Measurements from ENCODE around the gene SLC25A44. TPM values are rescaled to one million over a fixed set of nuclear protein-coding genes. Genes with fewer than 3 reads are reported as not detected.

The SLC25A44 gene
- total RNA-seq, 1 experiment from 2014 or later = 32.5 TPM

- BruUV-seq (replicated peaks) = no TSS peak
- no peaks in the 10 kb centered on the region for H3K9me3 Mint-ChIP-seq (ENCODE audit: low read depth, unreplicated experiment)
- intact Hi-C loops (cut with micrococcal nuclease; ENCODE audit: unreplicated experiment) = no loop called here
- CTCF ChIA-PET = interaction anchor here (0.5 to 1.3 kb wide), 4 partner anchors 9 to 264 kb away, joined by 3 to 5 read pairs (median 4); no protein-coding TSS in a partner anchor
- no peak overlapping the region for H3K4me3 Mint-ChIP-seq (ENCODE audit: low read depth, unreplicated experiment)
- no peaks in the 10 kb centered on the region for H3K4me1 Mint-ChIP-seq (ENCODE audit: low read depth, unreplicated experiment)
- H3K27me3 Mint-ChIP-seq (ENCODE audit: unreplicated experiment) = no peaks in the 10 kb centered on the region
- peaks cover 21% of the 10 kb centered on the region for H3K36me3 Mint-ChIP-seq (ENCODE audit: insufficient read depth, unreplicated experiment)
- H3K27ac Mint-ChIP-seq (ENCODE audit: unreplicated experiment) = no peak overlapping the region
- TF ChIP-seq CTCF (IDR thresholded peaks at IDR 0.05; ENCODE audit: unreplicated experiment) = no peak
- no peak for DNase-seq
These were observed 38.4 kb downstream of the SLC25A44 start for GRCh38 chr1:156232201-156232894.

DNA sequence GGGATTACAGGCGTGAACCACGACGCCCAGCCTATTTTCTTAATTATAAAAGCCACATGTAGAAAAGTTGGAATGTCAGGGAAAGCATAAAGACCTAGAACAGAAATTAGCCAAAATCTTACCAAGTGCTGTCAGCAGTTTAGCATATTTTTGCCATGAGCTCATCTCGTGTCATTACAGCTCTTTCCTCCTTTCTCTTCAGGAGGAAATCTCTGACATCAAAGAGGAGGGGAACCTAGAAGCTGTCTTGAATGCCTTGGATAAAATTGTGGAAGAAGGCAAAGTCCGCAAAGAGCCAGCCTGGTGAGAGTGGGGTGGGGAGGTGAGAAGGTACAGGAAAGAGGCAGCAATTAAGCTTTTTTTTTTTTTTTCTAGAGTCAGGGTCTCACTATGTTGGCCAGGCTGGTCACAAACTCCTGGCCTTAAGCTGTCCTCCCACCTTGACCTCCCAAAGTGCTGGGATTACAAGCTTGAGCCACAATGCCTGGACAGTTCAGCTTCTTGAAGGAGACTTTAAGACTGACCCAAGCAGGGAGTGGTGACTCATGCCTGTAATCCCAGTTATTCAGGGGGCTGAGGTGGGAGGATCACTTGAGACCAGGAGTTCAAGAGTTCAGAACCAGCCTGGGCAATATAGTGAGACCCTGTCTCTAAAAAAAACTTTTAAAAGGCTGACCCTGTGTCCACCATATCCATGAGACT is 39.7 kb downstream of the SLC25A44 start:
- H3K27me3 Mint-ChIP-seq (ENCODE audit: unreplicated experiment) = no peaks in the 10 kb centered on the region

DNA sequence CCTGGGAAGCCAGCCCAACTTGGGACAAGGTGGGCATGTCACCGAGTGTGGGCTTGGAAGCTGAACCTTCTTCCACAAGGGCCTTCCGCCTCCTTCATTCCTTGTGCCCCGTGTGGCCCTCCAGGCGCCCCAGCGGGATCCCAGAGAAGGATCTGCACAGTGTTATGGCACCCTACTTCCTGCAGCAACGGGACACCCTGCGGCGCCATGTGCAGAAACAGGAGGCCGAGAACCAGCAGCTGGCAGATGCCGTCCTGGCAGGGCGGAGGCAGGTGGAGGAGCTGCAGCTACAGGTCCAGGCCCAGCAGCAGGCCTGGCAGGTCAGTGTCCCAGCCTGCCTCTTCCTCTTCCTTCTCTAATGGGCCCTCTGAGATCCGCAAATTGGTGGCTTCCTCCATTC is 42.3 kb downstream of the SLC25A44 start:
- Mint-ChIP-seq H3K4me3 (ENCODE audit: low read depth, unreplicated experiment) (no peak overlapping the region), H3K9me3 (ENCODE audit: low read depth, unreplicated experiment) (no peaks in the 10 kb centered on the region), H3K27ac (ENCODE audit: unreplicated experiment) (no peak overlapping the region), H3K36me3 (ENCODE audit: insufficient read depth, unreplicated experiment) (peaks cover 22% of the 10 kb centered on the region), H3K27me3 (ENCODE audit: unreplicated experiment) (no peaks in the 10 kb centered on the region), H3K4me1 (ENCODE audit: low read depth, unreplicated experiment) (no peaks in the 10 kb centered on the region)
- TF ChIP-seq CTCF (IDR thresholded peaks at IDR 0.05; ENCODE audit: unreplicated experiment) = no peak
- CTCF ChIA-PET = no interaction called here
- no TSS peak for BruUV-seq (replicated peaks)
- DNase-seq = no peak
- intact Hi-C loops (cut with micrococcal nuclease; ENCODE audit: unreplicated experiment) = no loop called here

More for the DNA sequence above, 39.7 kb downstream of the SLC25A44 start:
- Mint-ChIP-seq H3K4me1 (ENCODE audit: low read depth, unreplicated experiment) (no peaks in the 10 kb centered on the region), H3K36me3 (ENCODE audit: insufficient read depth, unreplicated experiment) (peaks cover 14% of the 10 kb centered on the region), H3K4me3 (ENCODE audit: low read depth, unreplicated experiment) (no peak overlapping the region), H3K9me3 (ENCODE audit: low read depth, unreplicated experiment) (no peaks in the 10 kb centered on the region), H3K27ac (ENCODE audit: unreplicated experiment) (no peak overlapping the region)
- no peak for TF ChIP-seq CTCF (IDR thresholded peaks at IDR 0.05; ENCODE audit: unreplicated experiment)
- BruUV-seq (replicated peaks) = no TSS peak
- DNase-seq = no peak
- CTCF ChIA-PET = interaction anchor here (0.6 to 0.7 kb wide), 2 partner anchors 8 to 1564 kb away, joined by 7 read pairs; no protein-coding TSS in a partner anchor
- intact Hi-C loops (cut with micrococcal nuclease; ENCODE audit: unreplicated experiment) = no loop called here

- CTCF ChIA-PET = interaction anchor here (1.1 kb wide), 1 partner anchor 25 kb away, joined by 3 read pairs; the partner anchor contains the start of gene PMF1
- no TSS peak for BruUV-seq (replicated peaks)
- Mint-ChIP-seq H3K4me1 (ENCODE audit: low read depth, unreplicated experiment) (no peaks in the 10 kb centered on the region), H3K27ac (ENCODE audit: unreplicated experiment) (peak overlapping the region; percentile 63), H3K27me3 (ENCODE audit: unreplicated experiment) (no peaks in the 10 kb centered on the region), H3K9me3 (ENCODE audit: low read depth, unreplicated experiment) (no peaks in the 10 kb centered on the region), H3K4me3 (ENCODE audit: low read depth, unreplicated experiment) (no peak overlapping the region), H3K36me3 (ENCODE audit: insufficient read depth, unreplicated experiment) (peaks cover 36% of the 10 kb centered on the region)
- intact Hi-C loops (cut with micrococcal nuclease; ENCODE audit: unreplicated experiment) = no loop called here
- TF ChIP-seq CTCF (IDR thresholded peaks at IDR 0.05; ENCODE audit: unreplicated experiment) = no peak
- DNase-seq = no peak
These were observed 44.3 kb downstream of the SLC25A44 start for GRCh38 chr1:156238248-156238647.

Data from Calu3 (cell line).